CD4-positive, alpha-beta memory T cell (primary cell): ENCODE measurements around the gene NFYB. TPM values are rescaled to one million over a fixed set of nuclear protein-coding genes. Genes with fewer than 3 reads are reported as not detected.

Experiments used
- CTCF ChIA-PET: fragments of 350-600 bp; sonication (Branson Sonifier 250); formaldehyde crosslinking; loops from one replicate; lab custom pipeline; 2021; ENCODE audit warnings: inconsistent platforms; ENCODE audit not compliant: partially characterized antibody; lab: Charles Lee
- POLR2A ChIA-PET: fragments of 350-600 bp; sonication (Branson Sonifier 250); formaldehyde crosslinking; loops from one replicate; lab custom pipeline; 2021; ENCODE audit not compliant: partially characterized antibody; lab: Charles Lee
- DNase-seq, 5 donors: peaks; one replicate each; pipeline versions ENCODE4 v3.0.0 to v3.0.0-alpha.2; 2020 to 2022; ENCODE audit warnings: mixed read lengths in 1 of 5
- H3K27ac ChIP-seq: one replicate; pipeline ENCODE4 v1.7.0; 2013; ENCODE audit warnings: low read depth, low read length
- H3K27me3 ChIP-seq: 2 replicates; pipeline ENCODE4 v1.7.0; 2013; ENCODE audit warnings: mild to moderate bottlenecking, low read length, moderate library complexity; ENCODE audit not compliant: insufficient read depth
- H3K36me3 ChIP-seq: 2 replicates; pipeline ENCODE4 v1.7.0; 2013; ENCODE audit warnings: mild to moderate bottlenecking, low read length, moderate library complexity; ENCODE audit not compliant: insufficient read depth
- H3K4me1 ChIP-seq: 2 replicates; pipeline ENCODE4 v1.7.0; 2013; ENCODE audit warnings: mild to moderate bottlenecking, low read length, moderate library complexity; ENCODE audit not compliant: insufficient read depth
- H3K4me3 ChIP-seq, 2 donors: one replicate each; pipeline ENCODE4 v1.7.0; 2013; ENCODE audit warnings: low read length in 2 of 2, mild to moderate bottlenecking in 1 of 2
- H3K9me3 ChIP-seq, 2 donors: one replicate each; pipeline ENCODE4 v1.7.0; 2013; ENCODE audit warnings: low read length in 2 of 2, control low read depth in 1 of 2; ENCODE audit not compliant: control insufficient read depth in 1 of 2
- H3K27ac Mint-ChIP-seq, 7 donors: one replicate each; pipeline ENCODE4 v1.8.0; 2020 to 2021; ENCODE audit warnings: mixed read lengths in 7 of 7, mild to moderate bottlenecking in 6 of 7, inconsistent platforms in 3 of 7, moderate library complexity in 3 of 7
- H3K27me3 Mint-ChIP-seq, 2 donors: one replicate each; pipeline ENCODE4 v1.8.0; 2020 to 2021; ENCODE audit warnings: mixed read lengths in 2 of 2
- H3K36me3 Mint-ChIP-seq, 2 donors: one replicate each; pipeline ENCODE4 v1.8.0; 2020 to 2021; ENCODE audit warnings: mixed read lengths in 2 of 2, inconsistent platforms in 1 of 2, mild to moderate bottlenecking in 1 of 2
- H3K4me1 Mint-ChIP-seq, 4 donors: one replicate each; pipeline ENCODE4 v1.8.0; 2020 to 2021; ENCODE audit warnings: mixed read lengths in 4 of 4, mild to moderate bottlenecking in 1 of 4
- H3K4me3 Mint-ChIP-seq, 8 donors: one replicate each; pipeline ENCODE4 v1.8.0; 2020 to 2021; ENCODE audit warnings: mixed read lengths in 8 of 8, mild to moderate bottlenecking in 7 of 8, moderate library complexity in 6 of 8, inconsistent platforms in 3 of 8
- H3K9me3 Mint-ChIP-seq, 8 donors: one replicate each; pipeline ENCODE4 v1.8.0; 2020 to 2021; ENCODE audit warnings: mixed read lengths in 8 of 8, mild to moderate bottlenecking in 5 of 8, inconsistent platforms in 3 of 8, moderate library complexity in 1 of 8
- intact Hi-C: fragments of 100-400 bp; cut with micrococcal nuclease; formaldehyde crosslinking; loops from one replicate; pipeline ENCODE4 v1.15.1; 2023
- polyA plus RNA-seq, 2 donors: library from polyadenylated mRNA; unstranded; fragments of 300-500 nt; fragmentation: Illumina TruSeq; gene quantifications; one replicate each; pipeline ENCODE4 v1.2.3, GENCODE V29; 2021
- total RNA-seq, 2 experiments: library from RNA; stranded (reverse); gene quantifications; one replicate each; pipeline ENCODE4 v1.2.3, GENCODE V29; 2021

NFYB gene
- total and polyA plus RNA-seq, 4 experiments from 2014 or later: 29.9 to 39.0 (median 35.6) TPM

DNA sequence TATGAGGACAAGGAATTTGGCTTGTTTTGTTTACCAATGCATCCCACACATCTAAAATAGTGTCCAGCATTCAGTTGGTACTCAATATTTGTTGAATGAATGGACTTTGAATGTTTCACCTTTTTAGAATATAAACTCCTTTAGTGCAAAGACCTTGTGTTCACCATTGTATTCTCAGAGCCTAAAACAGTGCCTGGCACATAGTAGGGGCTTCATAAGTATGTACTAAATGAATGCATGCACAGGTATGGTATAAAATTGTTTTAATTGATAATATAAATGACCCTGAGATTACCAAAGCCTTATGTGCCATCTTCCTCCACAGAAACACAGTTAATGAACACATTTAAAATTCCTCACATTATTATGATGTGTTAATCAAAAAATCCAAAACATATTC is 5.0 kb upstream of the NFYB start:
- POLR2A ChIA-PET: no interaction called here
- intact Hi-C loops: no loop called here
- CTCF ChIA-PET: no interaction called here

DNA sequence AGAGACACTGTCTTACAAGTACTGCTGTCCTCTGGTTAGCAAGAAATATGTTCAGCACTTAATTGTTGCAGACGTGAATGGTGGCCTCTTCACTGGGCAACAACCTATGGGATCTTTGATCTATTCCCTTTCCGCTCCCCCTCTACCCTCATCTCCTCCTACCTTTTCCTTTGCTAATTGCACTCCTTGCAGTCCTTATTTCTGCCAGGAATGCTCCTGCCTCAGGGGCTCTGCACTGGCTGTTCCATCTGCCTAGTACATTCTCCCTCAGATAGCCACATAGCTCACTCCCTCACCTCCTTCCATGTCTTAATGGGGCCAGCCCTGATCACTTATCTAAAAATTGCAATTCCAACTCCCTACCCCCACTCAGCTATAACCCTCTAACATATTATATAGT is 4.5 kb upstream of the NFYB start:
- Mint-ChIP-seq H3K27ac (peak overlapping the region in 1 of 7 donors; percentile 24), H3K4me3 (no peak overlapping the region), H3K36me3 (no peaks in the 10 kb centered on the region), H3K4me1 (peaks cover 0 to 4% (median under 1%) of the 10 kb centered on the region in 4 donors), H3K9me3 (no peaks in the 10 kb centered on the region), H3K27me3 (peaks cover 2 to 3% of the 10 kb centered on the region in 2 donors)
- no peak overlapping the region for H3K27ac ChIP-seq
- no peak overlapping the region for H3K4me3 ChIP-seq
- no peak for DNase-seq
- ChIA-PET POLR2A (no interaction called here), CTCF (no interaction called here)
- no peaks in the 10 kb centered on the region for H3K36me3 ChIP-seq
- intact Hi-C loops: no loop called here
- no peaks in the 10 kb centered on the region for H3K27me3 ChIP-seq
- H3K9me3 ChIP-seq: no peaks in the 10 kb centered on the region
- H3K4me1 ChIP-seq: peaks cover 5% of the 10 kb centered on the region

More for the DNA sequence above, 5.0 kb upstream of the NFYB start:
- Mint-ChIP-seq H3K4me3 (no peak overlapping the region), H3K27ac (no peak overlapping the region), H3K9me3 (no peaks in the 10 kb centered on the region), H3K4me1 (peaks cover 0 to 4% (median under 1%) of the 10 kb centered on the region in 4 donors), H3K27me3 (peaks cover 2 to 3% of the 10 kb centered on the region in 2 donors), H3K36me3 (no peaks in the 10 kb centered on the region)
- DNase-seq: no peak
- Histone ChIP-seq H3K4me3 (no peak overlapping the region), H3K9me3 (no peaks in the 10 kb centered on the region), H3K4me1 (peaks cover 5% of the 10 kb centered on the region), H3K36me3 (no peaks in the 10 kb centered on the region), H3K27me3 (no peaks in the 10 kb centered on the region), H3K27ac (no peak overlapping the region)

DNA sequence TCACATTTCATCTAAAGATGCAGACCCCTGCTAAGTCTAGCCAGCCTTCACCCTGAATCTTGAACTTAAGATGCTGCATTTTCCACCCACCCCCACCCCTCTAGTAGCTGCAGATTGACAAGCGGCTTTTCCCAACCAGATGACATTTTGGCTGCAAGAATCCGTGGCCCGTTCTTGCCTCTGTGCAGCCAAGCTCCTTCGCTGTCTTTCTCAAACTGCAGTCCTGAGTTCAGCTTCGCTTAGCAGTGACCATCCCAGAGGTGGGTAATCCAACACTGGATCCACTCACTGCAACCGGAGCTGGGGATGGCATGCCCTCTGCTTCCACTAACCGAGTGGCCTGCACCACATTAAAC is 765 bp upstream of the NFYB start:
- POLR2A ChIA-PET: interaction anchor here (1.1 to 3.6 kb wide), 11 partner anchors 13 to 210 kb away, joined by 4 to 33 read pairs (median 6); partner anchors contain the start of genes EID3, HSP90B1 and TDG

DNA sequence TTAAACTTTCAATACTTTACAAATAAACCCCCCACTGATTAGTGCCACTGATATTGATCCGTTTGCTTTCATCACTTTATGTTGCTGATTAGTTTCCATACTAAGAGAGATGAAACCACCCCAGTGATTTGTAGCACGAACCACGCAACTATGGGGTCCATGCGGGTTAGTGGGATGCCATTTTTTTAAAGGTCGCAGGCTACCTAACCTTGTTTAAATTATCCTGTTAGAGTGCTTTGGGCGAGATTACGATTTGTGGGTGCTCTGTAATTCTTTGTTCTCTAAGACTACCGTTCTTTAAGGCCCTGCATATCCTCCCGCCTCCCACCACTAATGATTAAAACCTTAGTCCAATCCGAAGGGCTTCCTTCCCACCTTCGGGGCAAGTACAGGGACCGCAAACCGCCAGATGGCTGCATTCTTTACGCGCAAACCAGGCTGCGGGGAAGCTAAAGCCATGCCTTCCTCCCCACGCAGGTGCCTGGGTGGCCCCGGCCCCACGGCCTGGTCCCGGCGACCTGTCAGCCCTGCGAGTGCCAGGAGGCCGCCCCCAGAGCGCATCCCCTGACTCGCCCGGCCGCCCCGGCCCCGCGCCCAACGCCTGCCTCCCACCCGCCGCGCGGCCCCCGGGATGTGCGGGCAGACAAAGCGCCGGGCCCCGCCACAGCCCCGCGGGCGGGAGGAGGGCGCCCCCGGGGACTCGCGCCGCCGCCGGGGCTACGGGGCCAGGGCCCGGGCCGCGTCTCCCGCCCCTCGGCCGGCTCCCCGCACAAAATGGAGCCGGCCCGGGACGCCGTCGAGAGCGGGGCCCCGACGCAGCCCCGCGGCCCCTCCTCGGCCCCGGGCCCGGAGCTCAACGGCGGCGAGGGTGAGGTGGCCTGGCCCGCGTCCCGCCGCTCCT is 759 bp downstream of the NFYB start:
- peak; percentile 38 to 60 (median 47) for DNase-seq
- Histone ChIP-seq H3K27ac (peak overlapping the region; percentile 75), H3K36me3 (peaks cover 3% of the 10 kb centered on the region), H3K4me1 (peaks cover 40% of the 10 kb centered on the region), H3K9me3 (no peaks in the 10 kb centered on the region), H3K4me3 (peak overlapping the region; percentile 37 to 66), H3K27me3 (no peaks in the 10 kb centered on the region)
- H3K36me3 Mint-ChIP-seq: peaks cover 5 to 12% of the 10 kb centered on the region in 2 donors
- peak overlapping the region; percentile 85 to 97 (median 92) for H3K27ac Mint-ChIP-seq
- intact Hi-C loops: loop anchor here (5.0 kb wide), 1 partner anchor 170 kb away; the partner anchor contains the start of gene TDG
- H3K4me3 Mint-ChIP-seq: peak overlapping the region; percentile 90 to 95 (median 94)
- ChIA-PET POLR2A (interaction anchor here (0.7 to 3.6 kb wide), 16 partner anchors 11 to 1098 kb away, joined by 3 to 33 read pairs (median 5); partner anchors contain the start of genes EID3, HCFC2, HSP90B1 and NT5DC3), CTCF (interaction anchor here (0.5 to 1.5 kb wide), 5 partner anchors 9 to 152 kb away, joined by 3 to 5 read pairs (median 3); no protein-coding TSS in a partner anchor)
- no peaks in the 10 kb centered on the region for H3K9me3 Mint-ChIP-seq
- H3K4me1 Mint-ChIP-seq: peaks cover 17 to 26% (median 21%) of the 10 kb centered on the region in 4 donors
- H3K27me3 Mint-ChIP-seq: no peaks in the 10 kb centered on the region

More for the DNA sequence above, 765 bp upstream of the NFYB start:
- peaks cover 0 to 2% of the 10 kb centered on the region in 2 donors for H3K27me3 Mint-ChIP-seq
- H3K4me3 Mint-ChIP-seq: peak overlapping the region; percentile 41 to 72 (median 54)
- peaks cover 0 to 7% of the 10 kb centered on the region in 2 donors for H3K36me3 Mint-ChIP-seq
- CTCF ChIA-PET: interaction anchor here (0.6 to 1.5 kb wide), 5 partner anchors 30 to 534 kb away, joined by 3 to 5 read pairs (median 3); no protein-coding TSS in a partner anchor
- no peak for DNase-seq
- no peak overlapping the region for H3K27ac ChIP-seq
- peak overlapping the region in 1 of 2 donors; percentile 36 for H3K4me3 ChIP-seq
- intact Hi-C loops: loop anchor here (1.0 to 5.0 kb wide), 4 partner anchors 74 to 969 kb away; partner anchors contain the start of genes HCFC2, HSP90B1, TDG and WASHC4
- H3K4me1 Mint-ChIP-seq: peaks cover 12 to 21% (median 16%) of the 10 kb centered on the region in 4 donors
- no peaks in the 10 kb centered on the region for H3K36me3 ChIP-seq
- peak overlapping the region in 5 of 7 donors; percentile 19 to 76 (median 41) for H3K27ac Mint-ChIP-seq
- no peaks in the 10 kb centered on the region for H3K9me3 ChIP-seq
- H3K4me1 ChIP-seq: peaks cover 28% of the 10 kb centered on the region
- no peaks in the 10 kb centered on the region for H3K27me3 ChIP-seq
- no peaks in the 10 kb centered on the region for H3K9me3 Mint-ChIP-seq

DNA sequence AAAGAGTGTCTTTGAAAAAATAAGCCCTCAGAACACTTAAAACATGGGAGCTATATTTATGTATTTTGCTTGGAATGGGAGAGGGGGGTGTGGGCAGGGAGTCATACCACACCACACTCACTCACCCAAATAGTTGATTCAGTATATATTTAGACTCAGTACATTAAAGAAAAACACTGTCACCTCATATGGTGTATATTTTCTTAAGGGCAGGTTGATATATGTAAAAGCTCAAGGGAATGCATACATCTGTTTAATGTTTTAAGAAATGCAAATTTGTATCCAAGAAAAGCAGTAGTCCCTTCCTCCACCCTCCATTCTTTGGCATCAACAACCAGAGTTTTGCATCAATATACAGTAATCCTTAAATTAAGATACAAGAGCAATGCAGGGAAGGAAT is 1.4 kb downstream of the NFYB start:
- H3K4me1 Mint-ChIP-seq: peaks cover 20 to 30% (median 25%) of the 10 kb centered on the region in 4 donors

DNA sequence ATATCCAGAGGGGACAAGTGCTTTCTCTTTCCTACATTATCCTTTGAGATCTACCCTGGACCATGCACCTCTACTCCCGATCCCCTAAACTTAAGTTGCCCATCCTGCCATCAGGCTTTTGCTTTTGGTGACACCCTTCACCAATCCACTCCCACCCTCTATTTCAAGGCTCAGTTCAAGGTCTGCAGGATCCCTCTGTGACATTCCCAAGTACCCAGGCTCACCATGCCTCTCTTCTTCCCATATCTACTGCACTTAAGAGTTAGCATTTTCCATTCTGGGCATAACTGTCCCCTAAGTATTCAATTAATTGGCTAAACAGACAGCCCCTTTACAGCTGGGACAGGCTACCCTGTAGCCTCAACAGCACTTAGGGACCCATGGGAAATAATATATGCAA is 3.1 kb downstream of the NFYB start:
- no peak overlapping the region for H3K27ac ChIP-seq
- Mint-ChIP-seq H3K27me3 (no peaks in the 10 kb centered on the region), H3K27ac (no peak overlapping the region), H3K4me3 (no peak overlapping the region), H3K36me3 (peaks cover 16 to 25% of the 10 kb centered on the region in 2 donors), H3K4me1 (peaks cover 25 to 42% (median 32%) of the 10 kb centered on the region in 4 donors), H3K9me3 (no peaks in the 10 kb centered on the region)
- intact Hi-C loops: loop anchor here (5.0 kb wide), 1 partner anchor 168 kb away; the partner anchor contains the start of gene TDG
- DNase-seq: no peak
- peaks cover 51% of the 10 kb centered on the region for H3K4me1 ChIP-seq
- H3K27me3 ChIP-seq: no peaks in the 10 kb centered on the region
- CTCF ChIA-PET: interaction anchor here (2.7 kb wide), 1 partner anchor 26 kb away, joined by 13 read pairs; no protein-coding TSS in a partner anchor
- POLR2A ChIA-PET: no interaction called here
- H3K36me3 ChIP-seq: peaks cover 3% of the 10 kb centered on the region
- no peaks in the 10 kb centered on the region for H3K9me3 ChIP-seq
- H3K4me3 ChIP-seq: no peak overlapping the region

More for the DNA sequence above, 1.4 kb downstream of the NFYB start:
- DNase-seq: no peak
- Histone ChIP-seq H3K4me3 (peak overlapping the region; percentile 37 to 66), H3K4me1 (peaks cover 45% of the 10 kb centered on the region), H3K27ac (peak overlapping the region; percentile 75), H3K9me3 (no peaks in the 10 kb centered on the region), H3K27me3 (no peaks in the 10 kb centered on the region), H3K36me3 (peaks cover 3% of the 10 kb centered on the region)
- H3K9me3 Mint-ChIP-seq: no peaks in the 10 kb centered on the region
- H3K27ac Mint-ChIP-seq: peak overlapping the region in 6 of 7 donors; percentile 85 to 97 (median 92)
- H3K4me3 Mint-ChIP-seq: peak overlapping the region; percentile 90 to 95 (median 94)
- ChIA-PET CTCF (interaction anchor here (1.2 kb wide), 1 partner anchor 152 kb away, joined by 3 read pairs; no protein-coding TSS in a partner anchor), POLR2A (interaction anchor here (0.6 to 3.6 kb wide), 5 partner anchors 9 to 272 kb away, joined by 3 to 33 read pairs (median 8); partner anchors contain the start of gene HSP90B1)
- H3K36me3 Mint-ChIP-seq: peaks cover 8 to 15% of the 10 kb centered on the region in 2 donors
- no peaks in the 10 kb centered on the region for H3K27me3 Mint-ChIP-seq
- intact Hi-C loops: loop anchor here (5.0 kb wide), 1 partner anchor 169 kb away; the partner anchor contains the start of gene TDG
